GM12864 (cell line): ENCODE measurements around the gene GSG1L.
"Not testable (repeated sequence)": the region's sequence is repeated elsewhere in the genome, so short reads cannot be mapped to it uniquely, and the experiment has no call there.

ENCODE experiments used
- DNase-seq: peaks from one replicate; pipeline ENCODE4 v3.0.0-alpha.2; 2011; ENCODE audit warnings: low read depth
- H3K4me3 ChIP-seq: 2 replicates; pipeline ENCODE4 v1.5.1; 2011; ENCODE audit warnings: mild to moderate bottlenecking, low read depth, low read length, control low read depth
- CTCF ChIP-seq: IDR thresholded peaks from 2 replicates; pipeline ENCODE4 v1.5.1; 2011; ENCODE audit warnings: low read depth, mild to moderate bottlenecking, moderate library complexity, low read length, control low read depth, inconsistent platforms; ENCODE audit errors: missing control alignments

GSG1L gene

GRCh38 chr16:27985981-27986380 is 77.5 kb downstream of the GSG1L start:
- no peak overlapping the region for H3K4me3 ChIP-seq
- no peak for DNase-seq
- no peak for TF ChIP-seq CTCF

GRCh38 chr16:27984121-27984520 is 79.4 kb downstream of the GSG1L start:
- DNase-seq = no peak
- no peak overlapping the region for H3K4me3 ChIP-seq
- TF ChIP-seq CTCF = no peak

GRCh38 chr16:27983244-27983643 is 80.3 kb downstream of the GSG1L start:
- no peak for TF ChIP-seq CTCF
- H3K4me3 ChIP-seq = no peak overlapping the region
- no peak for DNase-seq

- H3K4me3 ChIP-seq = no peak overlapping the region
- peak; percentile 7 for DNase-seq
- no peak for TF ChIP-seq CTCF
Observed at GRCh38 chr16:27982184-27982583, 81.3 kb downstream of the GSG1L start.

GRCh38 chr16:27980919-27981700 is 82.4 kb downstream of the GSG1L start:
- no peak for DNase-seq
- TF ChIP-seq CTCF = no peak
- H3K4me3 ChIP-seq = no peak overlapping the region

GRCh38 chr16:27980076-27980775 is 83.3 kb downstream of the GSG1L start:
- TF ChIP-seq CTCF = no peak
- no peak overlapping the region for H3K4me3 ChIP-seq
- DNase-seq = no peak

GRCh38 chr16:27979668-27980067 is 83.8 kb downstream of the GSG1L start:
- DNase-seq, H3K4me3 ChIP-seq: not testable (repeated sequence)
